HG02840 (cell line): ENCODE data around the gene ILKAP.
"Not testable (repeated sequence)": the region's sequence is repeated elsewhere in the genome, so short reads cannot be mapped to it uniquely, and the experiment has no call there.

Source experiments
- ATAC-seq: cut with Tn5 transposase; IDR thresholded peaks from one replicate; pipeline ENCODE4 v1.9.1; 2021; ENCODE audit warnings: mild to moderate bottlenecking, moderate library complexity, moderate number of reproducible peaks; ENCODE audit not compliant: unreplicated experiment, low FRiP score

Gene ILKAP

DNA sequence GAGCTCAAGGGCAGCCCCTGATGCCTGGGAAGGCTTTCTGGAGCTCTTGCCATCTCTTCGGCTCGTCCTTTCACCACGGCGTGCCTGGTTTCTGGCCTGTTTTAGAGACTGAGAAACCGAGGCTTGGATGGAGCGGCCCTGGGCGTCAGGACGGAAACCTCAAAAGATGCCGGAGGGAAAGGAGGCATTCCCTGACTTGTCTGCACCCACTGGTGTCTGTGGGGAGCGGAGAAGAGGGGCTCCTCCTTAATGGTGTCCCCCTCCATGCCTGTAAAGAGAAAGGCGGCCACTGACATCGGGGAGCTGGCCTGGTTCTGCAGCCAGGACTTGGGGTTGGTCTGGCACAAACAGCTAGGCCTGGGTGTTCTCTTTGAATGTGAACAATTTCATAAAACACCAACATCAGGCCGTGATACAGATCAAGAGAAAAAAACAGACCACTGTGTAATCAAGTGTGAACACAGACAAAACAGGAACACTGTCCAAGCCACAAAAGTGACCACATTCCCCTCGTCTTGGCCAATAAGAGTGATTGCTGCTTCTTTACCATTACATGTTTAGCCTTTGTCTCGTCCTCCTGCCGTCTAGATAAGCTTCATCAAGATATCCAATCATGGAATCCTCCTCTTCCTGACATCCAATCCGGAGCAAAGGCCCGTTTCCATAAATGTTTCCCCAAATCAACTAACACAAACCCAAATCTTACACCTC is 633 bp upstream of the ILKAP start:
- ATAC-seq = no peak

DNA sequence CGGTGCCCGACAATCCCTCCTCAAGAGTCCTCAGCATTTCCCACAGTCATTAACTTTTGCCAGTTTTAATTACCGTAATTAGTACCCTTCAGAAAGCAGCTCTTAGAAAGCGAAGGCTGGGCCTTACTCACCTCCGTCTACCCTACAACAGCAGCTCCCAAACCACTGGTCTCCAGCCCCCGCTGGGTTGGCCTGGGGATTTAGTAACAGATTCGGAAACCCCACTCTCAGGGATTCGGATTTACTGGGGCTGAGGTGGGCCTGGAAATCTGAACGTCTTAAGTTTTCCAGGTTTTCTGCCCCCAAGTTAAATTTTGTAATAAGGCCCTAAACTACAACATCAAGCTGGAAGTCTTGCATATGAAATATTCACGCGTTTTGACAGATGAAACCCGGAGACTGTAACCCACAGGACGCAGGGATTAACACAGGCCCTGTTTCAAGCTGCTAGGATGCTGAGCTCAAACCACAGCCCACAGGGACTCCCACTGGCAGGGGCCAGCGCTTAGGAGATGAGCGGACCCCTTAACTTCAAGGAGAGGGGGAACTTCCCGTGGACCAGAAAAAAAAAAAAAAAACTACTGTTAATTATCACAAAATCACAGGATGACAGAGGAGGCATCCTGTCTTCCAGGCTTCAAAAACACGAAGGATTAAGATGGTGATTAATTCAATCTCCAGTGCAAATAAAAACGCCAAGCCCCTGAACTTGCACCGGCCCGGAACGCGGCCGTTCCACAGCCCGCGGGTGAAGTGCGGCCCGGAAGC is 985 bp downstream of the ILKAP start:
- peak; percentile 3 for ATAC-seq

DNA sequence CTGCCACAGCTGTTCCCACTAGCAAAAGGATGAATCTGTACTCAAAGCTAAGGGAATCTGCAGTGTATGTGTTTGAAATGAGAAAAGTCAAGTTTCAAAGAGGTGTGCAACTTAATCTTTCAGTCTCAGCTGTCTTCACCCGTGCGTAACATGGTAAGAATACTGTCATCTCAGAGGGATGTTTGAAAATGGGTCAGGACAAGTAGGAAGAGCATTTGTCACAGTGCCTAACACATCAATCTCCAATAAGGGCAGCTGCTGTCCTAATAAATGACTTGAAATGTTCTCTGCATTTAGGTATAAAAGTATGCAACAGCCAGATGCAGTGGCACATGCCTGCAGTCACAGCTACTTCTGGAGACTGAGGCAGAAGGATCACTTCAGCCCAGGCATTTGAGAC is 13.1 kb downstream of the ILKAP start:
- ATAC-seq = no peak

DNA sequence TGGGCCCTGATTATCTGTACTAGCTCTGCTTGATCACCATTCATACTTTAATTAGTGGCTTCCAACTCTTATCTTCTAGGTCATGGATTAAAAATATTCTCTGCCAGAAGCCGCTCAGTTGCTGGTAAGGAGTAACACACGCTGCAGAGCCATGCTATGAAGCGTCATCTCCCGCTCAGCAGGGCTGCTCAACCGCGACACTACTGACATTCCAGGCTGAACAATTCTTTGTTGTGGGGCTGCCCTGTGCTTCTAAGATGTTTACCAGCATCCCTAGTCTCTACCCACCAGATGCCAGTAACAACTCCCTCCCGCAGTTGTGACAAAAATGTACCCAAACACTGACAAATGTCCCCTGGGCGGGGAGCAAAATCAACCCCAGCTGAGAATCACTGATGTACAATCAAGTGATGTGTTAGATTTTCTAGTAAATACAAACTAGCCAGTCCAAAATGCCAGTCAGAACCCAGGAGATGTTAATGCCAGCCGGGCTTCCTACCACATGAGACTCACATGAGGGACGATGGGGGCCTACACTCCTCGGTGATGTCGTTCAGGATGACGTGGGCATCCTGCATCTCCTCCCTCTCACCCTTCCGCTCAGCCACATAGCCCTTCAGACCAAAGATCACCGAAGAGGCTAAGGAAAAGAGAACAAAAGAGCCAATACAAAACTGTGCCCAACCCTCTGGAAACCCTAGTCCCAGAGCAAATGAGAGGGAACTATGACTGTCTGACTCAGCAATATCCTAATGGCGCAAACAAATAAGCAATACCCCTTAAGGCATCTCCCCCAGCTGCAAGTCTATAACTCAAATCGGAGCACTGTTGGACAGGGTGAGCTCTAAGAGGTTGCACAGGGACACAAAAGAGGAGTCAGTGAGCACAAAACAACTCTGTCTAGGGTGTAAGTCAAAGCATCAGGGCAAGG is 15.6 kb downstream of the ILKAP start:
- no peak for ATAC-seq

DNA sequence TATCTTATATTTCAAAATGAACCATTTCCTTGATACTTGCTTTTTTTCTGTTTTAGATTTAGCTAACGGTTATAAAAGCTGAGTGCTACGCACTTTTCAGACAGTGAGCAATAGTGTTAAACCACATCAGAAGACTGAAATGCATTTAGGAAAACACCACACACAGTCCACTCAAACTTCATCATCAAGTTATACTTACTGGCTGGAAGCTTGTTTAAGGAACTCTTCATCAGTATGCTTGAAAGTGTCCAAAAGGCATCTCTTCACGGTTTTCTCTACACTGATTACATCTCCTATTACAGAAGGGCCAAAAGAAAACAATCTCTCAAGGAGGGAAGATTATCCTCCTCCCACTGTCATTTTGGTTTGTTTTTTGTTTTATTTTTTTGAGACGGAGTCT is 19.7 kb downstream of the ILKAP start:
- no peak for ATAC-seq

DNA sequence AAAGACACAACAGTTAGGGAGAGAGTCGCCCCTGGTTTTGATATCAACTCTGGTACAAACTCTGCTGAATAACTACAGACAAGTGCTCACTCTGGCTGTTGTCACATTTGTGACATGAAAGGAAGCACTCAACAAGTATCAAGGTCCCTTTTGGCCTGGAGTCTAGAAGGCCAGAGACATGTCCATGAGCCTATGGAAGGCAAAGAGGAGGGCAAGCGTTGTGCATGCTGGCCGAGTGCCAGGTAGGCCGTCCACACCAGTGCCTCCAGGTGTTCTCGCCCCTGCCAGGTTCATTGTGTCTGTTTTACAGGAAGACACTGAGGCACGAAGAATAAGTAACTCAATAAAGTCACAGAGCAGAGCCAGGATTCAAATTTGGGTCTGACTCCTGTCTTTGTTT is 21.1 kb downstream of the ILKAP start:
- ATAC-seq = no peak

DNA sequence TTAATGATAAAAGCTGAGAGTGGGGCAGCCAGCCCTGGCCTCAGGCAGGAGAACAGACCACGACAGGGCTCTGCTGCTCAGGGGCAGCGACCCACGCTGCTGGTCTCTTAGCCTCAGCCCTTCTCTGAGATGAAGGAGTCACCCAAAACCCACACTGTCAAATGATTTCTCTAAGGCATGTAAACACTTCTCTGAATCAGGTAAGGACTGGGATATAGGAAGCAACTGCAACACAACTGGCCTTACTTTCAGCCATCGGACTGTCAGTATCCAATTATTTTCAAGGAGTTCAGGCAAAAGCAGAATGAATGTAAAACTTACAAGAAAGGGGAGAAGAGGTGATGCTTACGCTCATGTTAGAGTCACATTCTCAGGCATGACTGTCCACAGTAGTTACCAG is 22.9 kb downstream of the ILKAP start:
- no peak for ATAC-seq

DNA sequence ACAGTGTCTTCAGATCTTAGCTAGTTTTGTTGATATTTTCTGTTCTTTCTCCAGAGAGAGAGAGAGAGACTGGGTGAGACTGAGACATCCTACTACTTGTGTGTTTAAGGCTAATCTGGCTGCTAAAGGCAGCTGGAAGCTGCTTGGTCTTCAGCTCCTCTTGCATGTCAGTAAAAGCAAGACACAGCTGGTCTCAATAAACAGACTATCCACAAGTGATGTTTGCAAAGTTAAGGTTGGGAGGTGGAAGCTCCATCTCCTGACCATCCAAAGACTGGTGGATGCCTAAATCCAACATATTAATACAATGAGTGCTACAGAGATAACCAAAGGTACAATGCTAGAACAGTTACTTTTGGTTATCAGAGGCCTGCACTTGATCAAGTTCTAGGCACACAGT is 26.9 kb downstream of the ILKAP start:
- no peak for ATAC-seq

DNA sequence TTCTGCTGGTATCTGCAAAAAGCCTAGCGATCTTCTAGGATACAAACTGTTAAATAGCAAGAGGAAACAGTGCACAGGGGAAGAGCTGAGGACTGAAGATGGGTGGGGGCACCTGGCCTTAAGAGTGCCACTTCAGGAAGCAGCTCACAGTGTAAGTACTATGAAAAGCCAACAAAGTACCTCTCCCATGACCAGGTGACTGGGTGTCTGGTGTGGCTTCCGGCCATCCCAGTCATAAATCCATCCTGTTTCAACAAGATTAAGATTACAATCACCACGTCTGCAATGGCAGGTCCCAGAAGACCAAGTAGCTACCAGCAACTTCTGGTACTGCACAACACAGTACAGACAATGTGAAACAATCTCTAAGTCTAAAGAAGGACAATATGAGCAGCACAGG is 28.8 kb downstream of the ILKAP start:
- ATAC-seq = no peak

DNA sequence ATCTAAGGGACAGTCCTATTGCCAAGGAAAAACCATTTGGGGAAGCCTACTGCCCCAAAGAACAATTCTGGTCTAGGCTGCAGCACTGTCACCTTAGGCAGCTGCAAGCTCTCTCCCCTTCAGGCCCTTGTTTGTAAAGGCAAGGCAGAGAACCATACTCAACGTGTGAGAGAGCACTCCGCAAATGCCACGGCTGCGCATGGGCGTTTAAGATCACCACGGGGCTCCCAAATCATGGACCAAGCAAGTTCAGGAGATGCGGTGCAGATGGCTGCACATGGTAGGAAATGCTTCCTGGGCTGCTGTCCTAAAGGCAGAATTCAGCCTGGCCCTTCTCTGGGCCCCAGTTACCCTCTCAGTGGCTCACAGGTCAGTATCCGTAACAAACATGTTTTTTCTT is 29.2 kb downstream of the ILKAP start:
- ATAC-seq = no peak

DNA sequence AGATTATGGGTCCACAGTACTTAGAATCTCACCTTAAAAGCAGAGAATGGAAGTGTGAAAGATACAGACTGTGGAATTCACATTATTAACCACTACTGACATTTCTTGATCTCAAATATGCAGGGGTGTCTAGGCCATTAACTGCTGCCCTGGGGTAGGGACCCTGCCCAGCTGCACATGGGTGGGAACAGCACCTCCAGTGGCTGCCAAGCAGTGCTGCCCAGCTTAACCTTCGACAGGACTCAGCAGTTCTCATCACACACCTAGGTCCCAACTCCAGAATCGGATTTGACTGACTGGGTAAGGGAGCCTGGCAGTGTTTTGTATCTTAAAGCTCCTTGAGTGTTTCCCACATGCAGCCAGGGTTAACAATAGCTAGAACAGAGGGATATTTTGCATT is 29.8 kb downstream of the ILKAP start:
- ATAC-seq = no peak

DNA sequence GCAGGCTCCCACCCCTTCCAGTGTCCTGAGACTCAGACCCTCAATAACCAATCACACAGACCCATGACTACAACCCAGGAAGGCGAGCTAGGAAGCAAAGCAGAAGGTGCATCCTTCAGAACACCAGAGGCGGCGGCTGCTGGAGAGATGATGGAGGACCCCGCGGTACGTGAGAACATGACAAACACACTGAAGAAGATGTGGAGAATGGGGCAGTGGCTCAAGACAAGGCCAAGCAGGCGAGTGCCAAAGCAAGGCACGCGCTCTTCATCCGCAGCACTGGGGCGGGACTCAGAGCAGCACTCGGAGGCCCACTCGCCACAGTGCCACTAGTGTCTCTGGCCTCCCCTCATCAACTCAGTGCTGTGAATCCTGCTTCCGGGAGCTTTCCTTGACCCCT is 31.1 kb downstream of the ILKAP start:
- no peak for ATAC-seq

DNA sequence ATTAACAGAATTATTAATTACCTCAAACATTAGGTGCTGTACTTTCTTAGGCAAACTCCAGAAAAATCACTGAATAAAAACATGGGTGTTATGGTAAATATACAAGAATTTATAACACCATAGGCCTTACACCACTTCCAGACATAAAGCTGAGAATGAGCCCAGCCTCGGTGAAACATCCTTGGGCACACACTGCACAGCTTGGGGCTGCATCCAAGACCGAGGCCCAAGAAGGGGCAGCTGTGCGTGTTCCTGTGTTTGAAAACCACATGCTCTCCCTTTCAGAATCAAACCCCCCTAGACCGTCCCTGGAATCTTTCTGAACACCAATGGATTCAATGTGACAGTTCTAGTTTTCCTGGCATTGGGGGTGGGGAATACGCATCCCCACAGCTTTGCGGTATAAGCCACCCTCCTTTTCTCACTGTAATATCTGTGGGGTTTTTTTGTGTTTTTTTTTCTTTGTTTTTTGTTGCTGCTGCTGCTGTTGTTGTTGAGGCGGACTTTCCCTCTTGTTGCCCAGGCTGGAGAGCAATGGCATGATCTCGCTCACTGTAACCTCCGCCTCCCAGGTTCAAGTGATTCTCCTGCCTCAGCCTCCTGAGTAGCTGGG is 31.8 kb downstream of the ILKAP start:
- ATAC-seq = no peak

DNA sequence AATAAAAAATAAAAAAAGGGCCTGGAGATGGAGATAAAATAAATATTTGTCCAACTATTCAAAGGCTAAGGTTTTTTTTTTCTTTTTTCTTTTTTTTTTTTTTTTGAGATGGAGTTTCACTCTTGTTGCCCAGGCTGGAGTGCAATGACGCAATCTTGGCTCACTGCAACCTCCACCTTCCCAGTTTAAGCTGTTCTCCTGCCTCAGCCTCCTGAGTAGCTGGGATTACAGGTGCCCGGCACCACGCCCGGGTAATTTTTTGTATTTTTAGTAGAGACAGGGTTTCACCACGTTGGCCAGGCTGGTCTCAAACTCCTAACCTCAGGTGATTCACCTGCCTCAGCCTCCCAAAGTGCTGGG is 32.4 kb downstream of the ILKAP start:
- ATAC-seq = not testable (repeated sequence)

DNA sequence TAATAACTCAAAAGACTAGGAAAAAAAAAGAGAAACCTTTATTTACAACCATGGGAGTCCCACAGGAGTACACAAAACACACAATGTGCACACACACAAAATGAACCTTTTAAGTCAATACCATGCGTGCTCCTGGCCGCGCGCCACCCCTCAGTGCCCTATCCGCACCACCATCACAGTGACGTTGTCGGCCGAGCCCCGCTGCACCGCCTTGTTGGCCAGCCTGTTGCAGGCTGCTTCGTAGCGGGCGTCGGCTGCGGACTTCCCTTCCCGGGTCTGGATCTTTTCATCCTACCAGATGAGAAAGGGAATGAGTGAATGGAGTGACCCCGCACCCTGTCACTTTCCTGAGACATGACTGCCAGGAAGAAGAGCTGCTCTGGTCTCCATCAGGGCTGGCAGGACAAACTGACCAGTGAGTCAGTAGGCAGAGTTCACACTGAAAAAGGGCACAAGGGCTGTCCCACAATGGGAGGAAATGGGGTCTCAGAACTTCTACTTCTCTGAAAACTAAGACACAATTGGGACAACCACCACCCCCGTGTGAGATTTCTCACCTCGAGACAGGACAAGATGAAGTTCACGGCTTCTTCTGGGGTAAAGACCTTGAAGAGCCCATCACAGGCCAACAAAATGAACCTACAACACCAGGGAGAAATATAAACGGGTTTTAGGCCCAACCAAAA is 33.0 kb downstream of the ILKAP start:
- ATAC-seq = no peak

DNA sequence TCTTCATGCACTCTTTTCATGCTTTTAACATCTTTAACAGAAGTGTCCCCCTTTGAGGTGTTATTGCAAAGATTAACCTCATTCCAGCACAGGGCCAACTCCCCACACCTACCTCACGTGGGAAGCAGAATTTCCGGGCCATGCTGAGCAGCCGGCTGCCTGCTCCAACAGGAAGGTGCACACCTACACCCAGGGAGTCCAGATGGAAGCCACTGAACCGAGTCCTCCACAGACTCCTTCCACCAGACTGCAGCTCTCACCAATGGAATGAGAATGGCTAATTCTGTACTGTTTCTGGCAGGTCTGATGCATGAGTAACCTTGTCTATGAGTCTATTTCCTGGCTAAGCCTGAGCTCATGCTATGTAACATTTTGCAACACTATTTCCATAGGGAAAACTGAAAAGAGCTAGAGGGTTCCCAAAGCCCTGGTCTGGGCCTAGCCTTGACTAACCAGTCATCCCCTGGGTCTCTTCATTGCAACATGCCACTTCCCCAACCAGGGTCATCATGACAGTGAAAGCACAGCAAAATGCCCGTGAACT is 33.7 kb downstream of the ILKAP start:
- no peak for ATAC-seq

DNA sequence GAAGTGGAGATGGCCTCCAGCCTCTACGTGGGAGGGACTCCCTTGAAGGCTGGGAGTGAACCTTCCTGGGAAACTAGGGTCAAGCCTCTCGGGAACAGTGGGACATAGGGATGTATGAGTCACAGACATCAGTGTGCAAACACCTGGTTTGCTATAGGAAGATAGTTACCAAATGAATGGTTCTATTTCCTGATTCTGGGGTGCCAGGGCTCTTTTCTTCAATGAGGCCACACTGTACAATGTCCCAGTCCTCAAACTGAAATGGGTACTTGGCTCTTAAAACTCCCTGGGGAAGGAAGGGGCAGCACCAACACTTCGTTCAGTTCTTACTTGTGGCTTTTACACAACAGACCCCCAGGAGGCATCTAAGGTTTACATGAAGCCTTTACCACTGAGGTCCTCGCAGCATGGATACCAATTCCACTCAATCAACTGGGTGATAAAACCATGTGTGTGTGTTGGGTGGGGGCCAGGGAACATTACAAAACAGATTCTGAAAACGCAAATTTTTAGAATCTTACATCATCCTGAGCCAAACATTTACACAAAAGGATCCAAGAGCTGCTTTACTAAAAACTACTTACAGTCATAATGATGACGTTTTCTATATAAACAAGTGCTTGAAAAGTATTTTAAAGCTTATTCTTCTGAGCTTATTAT is 34.3 kb downstream of the ILKAP start:
- ATAC-seq = no peak

DNA sequence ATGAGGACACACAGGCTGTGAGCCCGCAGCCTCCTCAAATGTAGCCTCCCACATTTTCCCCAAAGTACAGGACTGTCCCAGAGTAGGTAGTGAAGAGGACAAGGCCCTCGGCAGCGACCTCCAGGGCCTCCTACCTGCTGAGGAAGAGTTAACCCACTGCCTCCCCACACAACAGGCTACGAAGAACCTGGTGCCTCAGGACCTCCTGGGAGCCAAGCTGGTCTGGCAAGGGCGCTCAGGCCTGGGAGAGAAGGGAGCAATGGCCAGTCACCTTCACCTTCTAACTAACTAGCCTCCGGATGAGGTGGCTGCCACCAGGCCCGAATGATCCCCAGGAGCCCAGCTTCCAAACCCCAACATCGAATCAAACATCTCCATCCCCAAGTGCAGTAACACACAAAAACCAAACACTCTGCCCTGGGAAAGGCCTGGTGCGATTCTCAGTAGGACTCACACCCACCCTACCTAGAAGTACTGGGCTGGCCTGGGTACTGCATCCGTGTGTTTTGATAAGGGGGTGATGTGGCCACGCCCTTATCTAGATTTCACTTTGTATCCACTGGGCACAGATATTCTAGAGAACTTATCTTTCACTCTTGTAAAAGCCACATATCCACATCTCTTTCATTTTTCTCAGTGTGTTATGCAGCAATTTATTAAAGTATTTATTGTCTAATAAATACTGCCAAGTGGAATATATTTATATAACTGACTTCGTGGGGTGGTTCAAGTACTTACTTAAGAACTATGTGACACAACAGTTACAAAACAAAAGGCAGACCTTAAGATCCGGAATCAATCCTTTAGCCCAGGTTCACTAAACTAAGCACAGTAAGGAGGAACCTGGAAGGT is 35.1 kb downstream of the ILKAP start:
- no peak for ATAC-seq

DNA sequence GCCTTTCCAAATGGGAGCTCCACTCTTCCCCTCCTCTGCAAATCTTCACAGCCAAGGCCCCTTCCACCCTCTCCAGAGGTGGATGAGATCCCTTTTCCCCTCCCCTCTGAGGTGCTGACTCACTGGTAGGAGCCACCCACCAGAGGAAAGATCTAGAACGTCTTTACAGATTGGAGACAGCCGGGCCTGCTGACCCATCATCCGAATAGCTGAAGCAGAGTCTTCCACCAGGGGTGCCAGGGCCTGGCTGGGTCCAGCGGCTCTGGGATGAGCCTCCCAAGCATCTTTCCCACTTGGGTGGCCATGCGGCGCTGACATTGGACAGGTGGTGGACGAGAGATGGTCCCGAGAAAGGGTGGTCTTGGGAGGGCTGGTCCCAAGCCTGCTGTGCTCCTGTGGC is 35.7 kb downstream of the ILKAP start:
- ATAC-seq = no peak
